H1 (cell line): Measurements from ENCODE around the gene ADRM1.

Source experiments
- FOSL1 ChIP-seq: IDR thresholded peaks from 2 replicates; pipeline ENCODE4 v1.6.1; 2011; ENCODE audit warnings: mild to moderate bottlenecking, low read depth, low read length, moderate library complexity; ENCODE audit not compliant: insufficient read depth
- GABPA ChIP-seq: IDR thresholded peaks from 2 replicates; pipeline ENCODE4 v1.6.1; 2011; ENCODE audit warnings: mild to moderate bottlenecking, low read length, moderate library complexity, borderline replicate concordance; ENCODE audit not compliant: insufficient read depth
- NRF1 ChIP-seq: IDR thresholded peaks from 2 replicates; pipeline ENCODE4 v1.6.1; 2011; ENCODE audit warnings: mild to moderate bottlenecking, low read depth, low read length, improper control_type of control experiment
- PHF8 ChIP-seq: fragments of 200-600 bp; sonication (generic); conservative IDR thresholded peaks from 2 replicates; pipeline ENCODE4 v1.7.1; 2012; ENCODE audit warnings: low read depth, mild to moderate bottlenecking, inconsistent platforms, low read length, moderate library complexity
- POLR2A ChIP-seq, 2 experiments: IDR thresholded peaks; 1 replicate in 1 of 2; 2 replicates in 1 of 2; pipeline ENCODE4 v1.6.1; 2011; ENCODE audit warnings: low read depth in 2 of 2, low read length in 2 of 2, mild to moderate bottlenecking in 2 of 2; ENCODE audit errors: control extremely low read depth in 1 of 2
- POLR2AphosphoS5 ChIP-seq: IDR thresholded peaks from 2 replicates; pipeline ENCODE4 v1.6.1; 2011; ENCODE audit warnings: low read depth, low read length
- RFX5 ChIP-seq: IDR thresholded peaks from 2 replicates; pipeline ENCODE4 v1.6.1; 2011; ENCODE audit warnings: low read depth, low read length, improper control_type of control experiment, borderline replicate concordance
- SIX5 ChIP-seq: IDR thresholded peaks from 2 replicates; pipeline ENCODE4 v1.6.1; 2011; ENCODE audit warnings: mild to moderate bottlenecking, low read depth, low read length
- TAF1 ChIP-seq: IDR thresholded peaks from 2 replicates; pipeline ENCODE4 v1.6.1; 2011; ENCODE audit warnings: mild to moderate bottlenecking, low read depth, low read length
- TBP ChIP-seq: IDR thresholded peaks from 2 replicates; pipeline ENCODE4 v1.6.1; 2011; ENCODE audit warnings: low read depth, low read length, improper control_type of control experiment
- TF ChIP-seq, protein P1 (sequence below), 3 experiments: IDR thresholded peaks; 1 replicate in 2 of 3; 2 replicates in 1 of 3; pipeline versions ENCODE4 v1.5.1 to v1.6.1; 2011; ENCODE audit warnings: low read length in 3 of 3, mild to moderate bottlenecking in 3 of 3, inconsistent platforms in 2 of 3, low read depth in 1 of 3, moderate library complexity in 1 of 3; ENCODE audit not compliant: insufficient read depth in 1 of 3; ENCODE audit errors: control extremely low read depth in 1 of 3
- TF ChIP-seq, protein P2 (sequence below): IDR thresholded peaks from 2 replicates; pipeline ENCODE4 v1.6.1; 2012; ENCODE audit warnings: low read length, inconsistent platforms

DNA sequence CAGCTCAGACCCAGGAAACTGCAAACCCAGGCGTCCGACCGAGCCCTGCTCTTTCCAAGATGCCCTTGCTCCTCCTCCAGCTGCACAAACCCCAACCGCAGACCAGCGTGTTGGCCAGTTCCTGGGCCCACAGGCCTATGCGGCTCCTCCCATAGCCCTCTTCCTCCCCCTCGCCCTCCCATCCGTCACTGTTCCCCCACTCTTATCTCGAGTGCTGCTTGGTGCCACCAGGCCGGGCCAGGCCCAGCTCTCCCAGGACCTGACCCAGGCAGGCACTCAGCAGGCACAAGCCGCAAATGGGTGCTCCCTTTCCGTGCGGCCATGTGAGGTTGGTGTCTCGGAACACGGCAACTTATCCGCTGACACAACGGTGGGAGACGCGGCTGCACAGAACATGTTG, 28.6 kb downstream of the ADRM1 start:
- TF ChIP-seq, protein P1, sequence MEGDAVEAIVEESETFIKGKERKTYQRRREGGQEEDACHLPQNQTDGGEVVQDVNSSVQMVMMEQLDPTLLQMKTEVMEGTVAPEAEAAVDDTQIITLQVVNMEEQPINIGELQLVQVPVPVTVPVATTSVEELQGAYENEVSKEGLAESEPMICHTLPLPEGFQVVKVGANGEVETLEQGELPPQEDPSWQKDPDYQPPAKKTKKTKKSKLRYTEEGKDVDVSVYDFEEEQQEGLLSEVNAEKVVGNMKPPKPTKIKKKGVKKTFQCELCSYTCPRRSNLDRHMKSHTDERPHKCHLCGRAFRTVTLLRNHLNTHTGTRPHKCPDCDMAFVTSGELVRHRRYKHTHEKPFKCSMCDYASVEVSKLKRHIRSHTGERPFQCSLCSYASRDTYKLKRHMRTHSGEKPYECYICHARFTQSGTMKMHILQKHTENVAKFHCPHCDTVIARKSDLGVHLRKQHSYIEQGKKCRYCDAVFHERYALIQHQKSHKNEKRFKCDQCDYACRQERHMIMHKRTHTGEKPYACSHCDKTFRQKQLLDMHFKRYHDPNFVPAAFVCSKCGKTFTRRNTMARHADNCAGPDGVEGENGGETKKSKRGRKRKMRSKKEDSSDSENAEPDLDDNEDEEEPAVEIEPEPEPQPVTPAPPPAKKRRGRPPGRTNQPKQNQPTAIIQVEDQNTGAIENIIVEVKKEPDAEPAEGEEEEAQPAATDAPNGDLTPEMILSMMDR (IDR thresholded peaks at IDR 0.05; ENCODE audit: control extremely low read depth in 1 of 3, insufficient read depth in 1 of 3, low read depth in 1 of 3, low read length in 3 of 3) = no peak
- TF ChIP-seq RFX5 (no peak), GABPA (no peak), POLR2AphosphoS5 (no peak), POLR2A (IDR thresholded peaks at IDR 0.05; ENCODE audit: control extremely low read depth in 1 of 2, low read depth in 2 of 2, low read length in 2 of 2) (no peak), TAF1 (no peak), FOSL1 (no peak), SIX5 (no peak), NRF1 (no peak), TBP (no peak), PHF8 (no peak)
- TF ChIP-seq, protein P2, sequence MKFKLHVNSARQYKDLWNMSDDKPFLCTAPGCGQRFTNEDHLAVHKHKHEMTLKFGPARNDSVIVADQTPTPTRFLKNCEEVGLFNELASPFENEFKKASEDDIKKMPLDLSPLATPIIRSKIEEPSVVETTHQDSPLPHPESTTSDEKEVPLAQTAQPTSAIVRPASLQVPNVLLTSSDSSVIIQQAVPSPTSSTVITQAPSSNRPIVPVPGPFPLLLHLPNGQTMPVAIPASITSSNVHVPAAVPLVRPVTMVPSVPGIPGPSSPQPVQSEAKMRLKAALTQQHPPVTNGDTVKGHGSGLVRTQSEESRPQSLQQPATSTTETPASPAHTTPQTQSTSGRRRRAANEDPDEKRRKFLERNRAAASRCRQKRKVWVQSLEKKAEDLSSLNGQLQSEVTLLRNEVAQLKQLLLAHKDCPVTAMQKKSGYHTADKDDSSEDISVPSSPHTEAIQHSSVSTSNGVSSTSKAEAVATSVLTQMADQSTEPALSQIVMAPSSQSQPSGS = no peak
